ENCODE results near the gene METAP2.
"Not testable (repeated sequence)": the region's sequence is repeated elsewhere in the genome, so short reads cannot be mapped to it uniquely, and the experiment has no call there.

Gene METAP2

DNA sequence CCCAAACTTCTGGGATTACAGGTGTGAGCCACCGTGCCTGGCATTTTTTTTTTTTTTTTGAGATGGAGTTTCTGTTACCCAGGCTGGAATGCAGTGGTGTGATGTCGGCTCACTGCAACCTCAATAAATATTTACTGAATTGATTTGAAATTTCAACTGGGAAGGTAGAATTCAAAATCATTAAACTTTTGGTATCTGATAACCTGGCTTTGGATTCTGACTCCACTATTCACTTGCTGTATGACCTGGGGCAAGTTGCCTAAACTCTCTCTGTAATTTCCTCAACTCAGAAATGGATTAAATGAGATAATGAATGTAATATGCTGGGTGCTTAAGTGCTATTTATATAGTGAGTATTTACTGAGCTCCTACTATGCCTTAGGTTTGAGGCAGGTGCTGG, 8.7 kb upstream of the METAP2 start:
- TF ChIP-seq, protein P1, sequence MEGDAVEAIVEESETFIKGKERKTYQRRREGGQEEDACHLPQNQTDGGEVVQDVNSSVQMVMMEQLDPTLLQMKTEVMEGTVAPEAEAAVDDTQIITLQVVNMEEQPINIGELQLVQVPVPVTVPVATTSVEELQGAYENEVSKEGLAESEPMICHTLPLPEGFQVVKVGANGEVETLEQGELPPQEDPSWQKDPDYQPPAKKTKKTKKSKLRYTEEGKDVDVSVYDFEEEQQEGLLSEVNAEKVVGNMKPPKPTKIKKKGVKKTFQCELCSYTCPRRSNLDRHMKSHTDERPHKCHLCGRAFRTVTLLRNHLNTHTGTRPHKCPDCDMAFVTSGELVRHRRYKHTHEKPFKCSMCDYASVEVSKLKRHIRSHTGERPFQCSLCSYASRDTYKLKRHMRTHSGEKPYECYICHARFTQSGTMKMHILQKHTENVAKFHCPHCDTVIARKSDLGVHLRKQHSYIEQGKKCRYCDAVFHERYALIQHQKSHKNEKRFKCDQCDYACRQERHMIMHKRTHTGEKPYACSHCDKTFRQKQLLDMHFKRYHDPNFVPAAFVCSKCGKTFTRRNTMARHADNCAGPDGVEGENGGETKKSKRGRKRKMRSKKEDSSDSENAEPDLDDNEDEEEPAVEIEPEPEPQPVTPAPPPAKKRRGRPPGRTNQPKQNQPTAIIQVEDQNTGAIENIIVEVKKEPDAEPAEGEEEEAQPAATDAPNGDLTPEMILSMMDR (IDR thresholded peaks at IDR 0.05; ENCODE audit: insufficient read depth, low read depth, low read length, missing control alignments) = no peak
- no peak overlapping the region for H3K4me3 ChIP-seq (ENCODE audit: low read length)
- DNase-seq (ENCODE audit: low read depth) = no peak

DNA sequence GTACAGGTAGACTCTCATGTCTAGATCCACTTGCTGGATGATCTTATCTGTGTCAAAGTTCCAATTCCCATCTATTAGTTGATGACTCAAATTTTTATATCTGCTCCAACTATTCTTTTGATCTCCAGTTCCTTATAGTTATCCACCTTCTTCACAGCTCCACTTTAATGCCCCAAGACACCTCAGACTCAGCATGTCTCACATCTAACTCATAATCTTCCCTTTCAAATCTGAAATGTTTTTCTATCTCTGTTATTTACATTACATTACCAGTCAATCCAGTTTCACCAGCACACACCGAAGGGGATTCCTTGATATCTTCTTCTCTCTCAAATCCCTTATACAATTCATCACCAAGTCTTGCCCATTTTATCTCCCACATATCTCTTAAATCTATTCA, 3.7 kb upstream of the METAP2 start:
- DNase-seq (ENCODE audit: low read depth) = peak; percentile 63

DNA sequence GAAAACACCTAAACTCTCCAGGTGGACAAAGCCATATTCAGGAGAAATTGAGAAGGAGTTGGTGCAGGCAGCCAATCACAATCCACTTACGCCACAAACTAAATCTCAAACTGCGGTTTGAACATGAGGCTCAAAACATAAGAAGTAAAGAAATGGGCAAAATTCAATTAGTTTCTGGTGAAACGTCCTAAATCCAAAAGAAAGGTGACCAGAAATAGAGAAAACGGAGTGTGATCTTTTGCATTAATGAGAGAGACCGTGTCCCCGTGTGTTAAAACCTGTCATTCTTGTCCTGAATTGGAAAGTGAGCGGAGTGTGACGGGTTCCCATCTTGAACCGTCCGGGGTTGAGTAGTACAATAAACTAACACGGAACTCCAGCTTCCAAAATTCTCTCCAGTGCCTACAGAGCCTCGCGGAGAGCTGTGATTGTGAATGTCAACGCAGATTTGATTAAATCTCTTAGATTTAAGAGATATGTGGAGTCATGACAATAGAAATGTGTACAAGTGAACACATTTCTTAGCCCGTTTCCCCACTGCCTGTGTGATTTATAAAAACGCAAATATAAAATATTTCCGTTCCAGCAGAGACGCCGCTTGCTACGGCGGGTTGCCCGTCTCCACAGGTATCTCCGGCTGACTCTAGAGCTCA, 595 bp upstream of the METAP2 start:
- DNase-seq (ENCODE audit: low read depth) = peak; percentile 54
- TF ChIP-seq, protein P1 (IDR thresholded peaks at IDR 0.05; ENCODE audit: insufficient read depth, low read depth, low read length, missing control alignments) = no peak
- peak overlapping the region; percentile 92 for H3K4me3 ChIP-seq (ENCODE audit: low read length)

More for the DNA sequence above, 3.7 kb upstream of the METAP2 start:
- TF ChIP-seq, protein P1 (IDR thresholded peaks at IDR 0.05; ENCODE audit: insufficient read depth, low read depth, low read length, missing control alignments) = no peak
- no peak overlapping the region for H3K4me3 ChIP-seq (ENCODE audit: low read length)

DNA sequence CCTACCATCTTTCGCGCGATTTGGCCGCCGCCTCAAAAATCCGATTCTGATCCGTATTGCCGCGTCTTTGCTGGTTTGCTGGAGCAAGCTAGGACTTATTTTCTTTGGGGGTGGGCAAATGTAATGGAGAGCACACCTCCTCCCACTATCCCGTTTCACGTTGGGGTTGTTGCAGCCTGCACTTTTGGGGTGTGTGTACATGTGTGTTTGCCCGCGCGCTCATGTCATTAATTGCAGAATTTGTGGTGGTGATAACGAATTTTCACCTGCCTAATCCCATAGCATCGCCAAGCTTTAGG, 657 bp downstream of the METAP2 start:
- peak; percentile 20 for DNase-seq (ENCODE audit: low read depth)
- peak overlapping the region; percentile 92 for H3K4me3 ChIP-seq (ENCODE audit: low read length)
- TF ChIP-seq, protein P1 (IDR thresholded peaks at IDR 0.05; ENCODE audit: insufficient read depth, low read depth, low read length, missing control alignments) = no peak

DNA sequence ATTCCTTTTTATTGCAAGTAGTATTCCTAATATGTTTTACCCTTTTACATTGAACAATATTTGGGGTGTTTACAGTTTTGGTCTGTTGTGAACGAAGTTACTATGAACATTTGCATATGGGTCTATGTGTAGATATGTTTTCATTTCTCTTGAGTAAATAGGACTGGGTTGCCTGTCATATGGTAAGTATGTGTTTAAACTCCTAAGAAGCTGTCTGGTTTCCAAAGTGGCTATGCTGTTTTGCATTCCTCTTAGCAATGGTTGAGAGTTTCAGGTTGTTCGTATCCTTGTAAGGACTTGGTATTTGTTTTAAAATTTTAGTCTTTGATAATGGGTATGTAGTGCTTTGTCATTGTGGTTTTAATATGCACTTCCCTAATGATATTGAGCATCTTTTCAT, 6.3 kb downstream of the METAP2 start:
- TF ChIP-seq, protein P1 (IDR thresholded peaks at IDR 0.05; ENCODE audit: insufficient read depth, low read depth, low read length, missing control alignments) = no peak
- no peak overlapping the region for H3K4me3 ChIP-seq (ENCODE audit: low read length)
- peak; percentile 10 for DNase-seq (ENCODE audit: low read depth)

DNA sequence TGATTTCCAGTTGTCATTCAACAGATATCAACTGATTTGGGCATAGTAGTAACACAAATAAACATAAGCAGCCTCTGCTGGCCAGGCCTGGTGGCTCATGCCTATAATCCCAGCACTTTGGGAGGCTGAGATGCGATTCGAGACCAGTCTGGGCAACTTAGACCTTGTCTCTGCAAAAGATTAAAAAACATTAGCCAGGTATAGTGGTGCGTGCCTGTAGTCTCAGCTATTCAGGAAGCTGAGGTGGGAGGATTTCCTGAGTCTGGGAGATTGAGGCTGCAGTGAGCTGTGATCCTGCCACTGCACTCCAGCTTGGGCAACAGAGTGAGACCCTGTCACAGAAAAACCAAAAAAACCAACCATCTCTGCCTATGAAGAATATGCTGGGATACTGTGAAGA, 7.1 kb downstream of the METAP2 start:
- peak; percentile 19 for DNase-seq (ENCODE audit: low read depth)
- TF ChIP-seq, protein P1 (IDR thresholded peaks at IDR 0.05; ENCODE audit: insufficient read depth, low read depth, low read length, missing control alignments) = no peak
- no peak overlapping the region for H3K4me3 ChIP-seq (ENCODE audit: low read length)

DNA sequence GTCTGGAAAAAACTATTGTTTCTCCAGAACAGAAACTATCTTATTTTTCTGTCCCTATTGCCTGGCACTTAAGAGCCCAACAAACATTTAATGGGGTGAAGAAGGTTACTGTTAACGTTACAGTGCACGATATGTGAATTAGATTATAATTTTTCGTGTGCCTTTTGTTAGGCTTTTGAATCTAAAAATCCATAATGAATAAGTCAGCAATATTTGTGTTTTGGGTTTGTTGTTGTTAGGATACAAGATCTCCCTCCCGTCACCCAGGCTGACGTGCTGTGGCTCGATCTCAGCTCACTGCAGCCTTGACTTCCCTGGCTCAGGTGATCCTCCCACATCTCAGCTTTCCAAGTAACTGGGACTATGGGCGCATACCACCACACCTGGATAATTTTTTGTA, 7.9 kb downstream of the METAP2 start:
- H3K4me3 ChIP-seq (ENCODE audit: low read length) = no peak overlapping the region
- DNase-seq (ENCODE audit: low read depth) = peak; percentile 12
- TF ChIP-seq, protein P1 (IDR thresholded peaks at IDR 0.05; ENCODE audit: insufficient read depth, low read depth, low read length, missing control alignments) = no peak

DNA sequence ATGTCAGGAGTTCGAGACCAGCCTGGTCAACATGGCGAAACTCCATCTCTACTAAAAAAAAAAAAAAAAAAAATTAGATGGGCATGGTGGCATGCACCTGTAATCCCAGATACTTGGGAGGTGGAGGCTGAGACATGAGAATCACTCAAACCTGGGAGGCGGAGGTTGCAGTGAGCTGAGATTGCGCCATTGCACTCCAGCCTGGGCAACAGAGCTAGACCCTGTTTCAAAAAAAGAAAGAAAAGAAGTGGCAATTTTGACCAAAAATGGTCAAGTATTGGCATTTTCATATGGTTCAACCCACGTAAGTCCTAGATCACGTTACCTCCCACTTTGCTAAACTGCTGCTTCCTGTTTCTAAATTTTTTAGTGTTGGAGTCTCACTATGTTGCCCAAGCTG, 8.6 kb downstream of the METAP2 start:
- not testable (repeated sequence) for H3K4me3 ChIP-seq (ENCODE audit: low read length); DNase-seq (ENCODE audit: low read depth)
